Lower leg skin (tissue), 3 donors: ENCODE results near the gene CAPN8.

Experiments used
- CTCF ChIP-seq, 3 donors: fragments of 450-650 bp; IDR thresholded peaks; one replicate each; pipeline ENCODE4 v1.5.1; 2016; ENCODE audit warnings: antibody characterized with exemption in 3 of 3, mild to moderate bottlenecking in 3 of 3, moderate library complexity in 2 of 3
- POLR2A ChIP-seq, 2 donors: fragments of 450-650 bp; IDR thresholded peaks; one replicate each; pipeline ENCODE4 v1.6.1; 2016 to 2017; ENCODE audit warnings: antibody characterized with exemption in 2 of 2, mild to moderate bottlenecking in 1 of 2, moderate library complexity in 1 of 2

DNA sequence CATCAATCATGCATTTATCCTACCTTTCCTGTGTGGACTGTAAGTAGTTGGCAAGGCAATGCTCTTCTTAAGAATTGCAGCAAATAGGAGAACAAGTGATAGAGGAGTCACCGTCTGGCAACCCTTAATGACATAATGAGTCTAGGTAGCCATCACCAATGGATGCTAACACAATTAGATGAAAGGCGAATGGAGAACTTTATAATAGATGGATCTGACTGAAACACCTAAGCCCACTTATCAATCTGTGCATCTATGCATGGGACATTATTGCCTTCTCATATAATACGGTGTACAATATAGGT is 18.9 kb upstream of the CAPN8 start:
- TF ChIP-seq CTCF (IDR thresholded peaks at IDR 0.05) (no peak), POLR2A (IDR thresholded peaks at IDR 0.05) (no peak)
